ENCODE data around the gene CDC73.
A peak's percentile ranks its signal among the peaks of the same experiment; 100 is the strongest.

The CDC73 gene

DNA sequence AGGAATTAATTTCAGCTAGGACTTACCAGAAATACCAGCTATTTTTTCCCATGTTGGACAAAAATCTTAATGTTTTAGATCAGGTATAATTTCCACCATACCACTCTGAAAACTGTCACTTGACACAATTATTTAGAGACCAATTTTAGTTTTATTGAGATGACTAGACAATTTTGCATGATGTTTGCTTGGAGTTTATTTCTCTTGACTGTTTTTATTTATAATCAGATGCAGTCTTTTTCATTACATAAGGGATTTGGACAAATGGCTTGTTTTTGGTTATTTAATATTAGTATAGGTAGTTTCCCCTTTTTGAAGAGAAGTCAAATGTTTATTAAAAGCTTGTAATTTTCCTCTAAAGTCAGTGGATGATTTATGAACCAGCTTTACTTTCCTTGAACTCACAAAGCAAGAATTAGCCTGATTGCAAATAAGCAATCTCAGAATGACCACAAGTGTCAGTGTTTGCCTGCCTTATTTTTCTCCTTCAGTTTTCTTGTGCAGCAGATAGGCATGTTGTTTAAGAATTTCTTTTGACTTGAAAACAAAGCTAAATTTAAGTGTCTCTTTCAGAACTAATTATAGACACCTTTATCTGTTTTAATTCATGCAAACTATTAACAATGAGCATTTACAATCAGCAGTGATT lies 68.4 kb downstream of the CDC73 start:
- H3K36me3 ChIP-seq (ENCODE audit: insufficient read depth, low read length), result peaks cover 15% of the 10 kb centered on the region; the same call in 1 of the 2 replicates
- peaks cover 16% of the 10 kb centered on the region for H3K4me1 ChIP-seq (ENCODE audit: control insufficient read depth, insufficient read depth, low read length, unreplicated experiment)
- H3K27ac ChIP-seq (ENCODE audit: low read depth, low read length), result no peak overlapping the region
- no peaks in the 10 kb centered on the region for H3K27me3 ChIP-seq (ENCODE audit: insufficient read depth, low read length)
- no peak overlapping the region for H3K4me3 ChIP-seq (ENCODE audit: low read depth, low read length)
- no peak overlapping the region for H2AFZ ChIP-seq (ENCODE audit: low read length, unreplicated experiment)
- H3K79me2 ChIP-seq (ENCODE audit: control insufficient read depth, insufficient read depth, low read length, unreplicated experiment), result peaks cover 63% of the 10 kb centered on the region

DNA sequence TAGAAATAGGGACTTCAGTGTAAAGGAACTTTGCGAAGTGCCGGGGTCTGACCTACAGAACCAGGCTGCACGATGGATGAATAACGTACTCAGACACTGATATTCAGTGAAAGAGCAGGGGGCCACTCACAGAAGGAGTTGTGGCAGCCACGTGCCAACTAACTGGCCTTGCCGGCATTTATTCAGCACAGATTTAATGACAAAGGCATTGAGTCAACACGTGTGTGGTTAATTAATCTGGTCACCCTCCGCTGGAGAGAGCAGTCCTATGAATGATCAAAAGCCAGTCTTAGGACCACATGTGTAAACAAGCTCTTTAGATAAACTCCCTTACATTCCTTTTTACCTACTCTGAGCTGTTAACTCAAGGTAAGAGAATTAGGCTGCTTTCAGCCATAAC lies 70.8 kb downstream of the CDC73 start:
- Histone ChIP-seq H3K36me3 (ENCODE audit: insufficient read depth, low read length) (peaks cover 15% of the 10 kb centered on the region; the same call in 1 of the 2 replicates), H3K4me1 (ENCODE audit: control insufficient read depth, insufficient read depth, low read length, unreplicated experiment) (peaks cover 3% of the 10 kb centered on the region), H3K27ac (ENCODE audit: low read depth, low read length) (no peak overlapping the region), H2AFZ (ENCODE audit: low read length, unreplicated experiment) (no peak overlapping the region), H3K79me2 (ENCODE audit: control insufficient read depth, insufficient read depth, low read length, unreplicated experiment) (peaks cover 52% of the 10 kb centered on the region), H3K27me3 (ENCODE audit: insufficient read depth, low read length) (no peaks in the 10 kb centered on the region), H3K4me3 (ENCODE audit: low read depth, low read length) (no peak overlapping the region)

GRCh38 chr1:193199940-193200339 lies 78.1 kb downstream of the CDC73 start:
- Histone ChIP-seq H3K4me3 (ENCODE audit: low read depth, low read length) (no peak overlapping the region), H3K27ac (ENCODE audit: low read depth, low read length) (no peak overlapping the region), H2AFZ (ENCODE audit: low read length, unreplicated experiment) (no peak overlapping the region), H3K27me3 (ENCODE audit: insufficient read depth, low read length) (no peaks in the 10 kb centered on the region), H3K36me3 (ENCODE audit: insufficient read depth, low read length) (peaks cover 6% of the 10 kb centered on the region; the same call in 1 of the 2 replicates), H3K79me2 (ENCODE audit: control insufficient read depth, insufficient read depth, low read length, unreplicated experiment) (peaks cover 35% of the 10 kb centered on the region), H3K4me1 (ENCODE audit: control insufficient read depth, insufficient read depth, low read length, unreplicated experiment) (no peaks in the 10 kb centered on the region)

- H3K79me2 ChIP-seq (ENCODE audit: control insufficient read depth, insufficient read depth, low read length, unreplicated experiment), result peaks cover 27% of the 10 kb centered on the region
- peaks cover 15% of the 10 kb centered on the region; the same call in 1 of the 2 replicates for H3K36me3 ChIP-seq (ENCODE audit: insufficient read depth, low read length)
- no peaks in the 10 kb centered on the region for H3K27me3 ChIP-seq (ENCODE audit: insufficient read depth, low read length)
- H3K27ac ChIP-seq (ENCODE audit: low read depth, low read length), result no peak overlapping the region
- H3K4me3 ChIP-seq (ENCODE audit: low read depth, low read length), result no peak overlapping the region
- no peak overlapping the region for H2AFZ ChIP-seq (ENCODE audit: low read length, unreplicated experiment)
- no peaks in the 10 kb centered on the region for H3K4me1 ChIP-seq (ENCODE audit: control insufficient read depth, insufficient read depth, low read length, unreplicated experiment)
Measured at GRCh38 chr1:193201021-193201420, 79.2 kb downstream of the CDC73 start.

DNA sequence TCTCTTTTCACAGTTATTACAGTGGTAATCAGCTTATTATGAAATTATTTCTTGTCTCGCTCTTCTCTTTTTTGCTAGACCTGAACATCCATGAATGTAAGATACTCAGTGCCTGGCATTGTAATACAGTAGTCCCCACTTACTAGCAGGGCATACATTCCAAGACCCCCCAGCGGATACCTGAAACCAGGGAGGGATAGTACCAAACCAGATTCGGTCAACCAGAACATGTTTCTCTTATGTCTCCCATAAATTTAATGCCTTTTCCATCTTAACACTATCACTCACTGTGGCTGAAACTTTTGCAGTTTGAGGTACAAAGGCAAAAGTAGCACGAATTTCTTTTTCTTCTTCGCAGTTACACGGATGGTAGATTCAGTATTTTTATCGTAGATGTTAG lies 89.2 kb downstream of the CDC73 start:
- no peak overlapping the region for H3K4me3 ChIP-seq (ENCODE audit: low read depth, low read length)
- peaks cover 2% of the 10 kb centered on the region for H3K79me2 ChIP-seq (ENCODE audit: control insufficient read depth, insufficient read depth, low read length, unreplicated experiment)
- H3K27ac ChIP-seq (ENCODE audit: low read depth, low read length), result peak overlapping the region; percentile 86
- no peaks in the 10 kb centered on the region for H3K27me3 ChIP-seq (ENCODE audit: insufficient read depth, low read length)
- H2AFZ ChIP-seq (ENCODE audit: low read length, unreplicated experiment), result no peak overlapping the region
- H3K36me3 ChIP-seq (ENCODE audit: insufficient read depth, low read length), result peaks cover 76% of the 10 kb centered on the region
- peaks cover 22% of the 10 kb centered on the region for H3K4me1 ChIP-seq (ENCODE audit: control insufficient read depth, insufficient read depth, low read length, unreplicated experiment)

- H2AFZ ChIP-seq (ENCODE audit: low read length, unreplicated experiment), result no peak overlapping the region
- H3K27ac ChIP-seq (ENCODE audit: low read depth, low read length), result peak overlapping the region; percentile 86
- no peaks in the 10 kb centered on the region for H3K27me3 ChIP-seq (ENCODE audit: insufficient read depth, low read length)
- peaks cover 22% of the 10 kb centered on the region for H3K4me1 ChIP-seq (ENCODE audit: control insufficient read depth, insufficient read depth, low read length, unreplicated experiment)
- H3K4me3 ChIP-seq (ENCODE audit: low read depth, low read length), result 0 out of 2 replicates have a peak overlapping the region, but pooled peaks have one; percentile 12
- peaks cover 2% of the 10 kb centered on the region for H3K79me2 ChIP-seq (ENCODE audit: control insufficient read depth, insufficient read depth, low read length, unreplicated experiment)
- H3K36me3 ChIP-seq (ENCODE audit: insufficient read depth, low read length), result peaks cover 76% of the 10 kb centered on the region
Measured at GRCh38 chr1:193211539-193211938, 89.7 kb downstream of the CDC73 start.

DNA sequence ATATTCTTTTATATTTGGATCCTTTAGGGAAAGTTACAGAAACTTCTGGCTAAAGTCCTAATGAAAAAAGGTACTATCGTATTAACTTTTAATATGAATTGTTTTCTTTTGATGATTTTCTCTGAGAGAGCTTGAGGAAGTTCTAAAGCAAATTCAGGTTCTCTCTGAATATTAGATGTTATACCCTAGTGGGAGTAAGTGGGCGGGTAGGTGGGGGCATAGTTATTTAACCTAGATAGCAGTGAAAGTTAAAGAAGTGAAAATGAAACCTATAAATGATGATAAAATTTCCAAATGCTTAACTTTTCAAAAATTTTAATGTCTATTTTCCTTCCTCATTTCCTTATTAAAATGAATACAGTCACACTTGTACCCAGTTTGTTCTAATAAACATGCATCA lies 90.8 kb downstream of the CDC73 start:
- Histone ChIP-seq H3K79me2 (ENCODE audit: control insufficient read depth, insufficient read depth, low read length, unreplicated experiment) (peaks cover 2% of the 10 kb centered on the region), H3K36me3 (ENCODE audit: insufficient read depth, low read length) (peaks cover 72% of the 10 kb centered on the region), H2AFZ (ENCODE audit: low read length, unreplicated experiment) (no peak overlapping the region), H3K27me3 (ENCODE audit: insufficient read depth, low read length) (no peaks in the 10 kb centered on the region), H3K27ac (ENCODE audit: low read depth, low read length) (peak overlapping the region; percentile 47), H3K4me3 (ENCODE audit: low read depth, low read length) (no peak overlapping the region), H3K4me1 (ENCODE audit: control insufficient read depth, insufficient read depth, low read length, unreplicated experiment) (peaks cover 22% of the 10 kb centered on the region)

- no peak overlapping the region for H2AFZ ChIP-seq (ENCODE audit: low read length, unreplicated experiment)
- no peaks in the 10 kb centered on the region for H3K27me3 ChIP-seq (ENCODE audit: insufficient read depth, low read length)
- peaks cover 67% of the 10 kb centered on the region for H3K36me3 ChIP-seq (ENCODE audit: insufficient read depth, low read length)
- peaks cover 2% of the 10 kb centered on the region for H3K79me2 ChIP-seq (ENCODE audit: control insufficient read depth, insufficient read depth, low read length, unreplicated experiment)
- H3K4me3 ChIP-seq (ENCODE audit: low read depth, low read length), result no peak overlapping the region
- peaks cover 22% of the 10 kb centered on the region for H3K4me1 ChIP-seq (ENCODE audit: control insufficient read depth, insufficient read depth, low read length, unreplicated experiment)
- H3K27ac ChIP-seq (ENCODE audit: low read depth, low read length), result no peak overlapping the region
Measured at GRCh38 chr1:193213998-193214397, 92.2 kb downstream of the CDC73 start.

DNA sequence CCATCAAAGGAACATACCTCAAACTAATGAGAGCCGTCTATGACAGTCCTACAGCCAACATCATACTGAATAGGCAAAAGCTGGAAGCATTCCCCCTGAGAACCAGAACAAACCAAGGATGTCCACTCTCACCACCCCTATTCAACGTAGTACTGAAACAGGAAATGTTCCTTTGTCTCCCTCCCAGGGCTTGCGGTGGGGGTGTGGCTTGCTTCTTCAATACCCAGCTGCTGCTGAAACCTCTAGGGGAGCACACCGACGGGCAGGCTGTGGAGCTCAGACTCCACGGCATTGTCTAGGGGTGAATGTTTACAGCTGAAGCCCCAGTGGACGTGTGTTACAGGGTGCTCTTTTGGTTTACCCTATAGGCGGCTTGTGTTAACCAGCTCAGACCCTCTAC lies 95.1 kb downstream of the CDC73 start:
- peaks cover 2% of the 10 kb centered on the region for H3K79me2 ChIP-seq (ENCODE audit: control insufficient read depth, insufficient read depth, low read length, unreplicated experiment)
- no peak overlapping the region for H3K4me3 ChIP-seq (ENCODE audit: low read depth, low read length)
- no peak overlapping the region for H2AFZ ChIP-seq (ENCODE audit: low read length, unreplicated experiment)
- H3K27me3 ChIP-seq (ENCODE audit: insufficient read depth, low read length), result no peaks in the 10 kb centered on the region
- peaks cover 11% of the 10 kb centered on the region for H3K4me1 ChIP-seq (ENCODE audit: control insufficient read depth, insufficient read depth, low read length, unreplicated experiment)
- peaks cover 49% of the 10 kb centered on the region for H3K36me3 ChIP-seq (ENCODE audit: insufficient read depth, low read length)
- no peak overlapping the region for H3K27ac ChIP-seq (ENCODE audit: low read depth, low read length)

DNA sequence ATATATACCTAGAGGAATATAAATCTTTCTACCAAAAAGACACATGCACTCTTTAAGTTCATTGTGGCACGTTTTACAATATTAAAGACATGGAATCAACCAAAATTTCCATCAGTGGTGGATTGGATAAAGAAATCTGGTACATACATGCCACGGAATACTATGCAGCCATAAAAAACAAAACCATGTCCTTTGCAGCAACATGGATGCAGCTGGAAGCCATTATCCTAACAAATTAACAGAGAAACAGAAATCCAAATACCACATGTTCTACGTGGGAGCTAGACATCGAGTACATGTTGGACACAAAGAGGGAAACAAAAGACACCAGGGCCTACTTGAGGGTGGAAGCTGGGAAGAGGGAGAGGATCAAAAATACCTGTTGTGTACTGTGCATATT lies 97.6 kb downstream of the CDC73 start:
- Histone ChIP-seq H3K79me2 (ENCODE audit: control insufficient read depth, insufficient read depth, low read length, unreplicated experiment) (no peaks in the 10 kb centered on the region), H3K27ac (ENCODE audit: low read depth, low read length) (no peak overlapping the region)

DNA sequence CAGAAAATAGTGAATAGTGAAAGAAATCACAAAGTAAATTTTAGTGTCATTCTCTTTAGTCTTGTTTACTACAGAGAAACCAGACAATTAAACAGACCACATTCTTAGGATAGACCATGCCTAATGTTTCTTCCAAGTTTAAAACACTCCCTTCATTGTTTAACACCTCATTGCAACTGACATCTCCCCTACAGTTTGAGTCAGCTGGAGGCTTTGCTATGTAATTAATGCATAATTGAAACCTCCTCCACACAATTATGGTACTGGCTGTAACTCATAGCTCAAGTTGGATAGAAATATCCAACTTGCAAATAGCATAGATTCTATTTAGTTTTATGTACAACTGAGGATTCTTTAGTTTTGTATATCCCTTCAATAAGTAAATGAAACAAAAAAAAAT lies 99.8 kb downstream of the CDC73 start:
- H3K4me3 ChIP-seq (ENCODE audit: low read depth, low read length), result no peak overlapping the region
- H3K27ac ChIP-seq (ENCODE audit: low read depth, low read length), result no peak overlapping the region
- H3K36me3 ChIP-seq (ENCODE audit: insufficient read depth, low read length), result peaks cover 24% of the 10 kb centered on the region
- no peaks in the 10 kb centered on the region for H3K79me2 ChIP-seq (ENCODE audit: control insufficient read depth, insufficient read depth, low read length, unreplicated experiment)
- H3K27me3 ChIP-seq (ENCODE audit: insufficient read depth, low read length), result no peaks in the 10 kb centered on the region
- no peaks in the 10 kb centered on the region for H3K4me1 ChIP-seq (ENCODE audit: control insufficient read depth, insufficient read depth, low read length, unreplicated experiment)
- H2AFZ ChIP-seq (ENCODE audit: low read length, unreplicated experiment), result no peak overlapping the region

More for the DNA sequence above, 97.6 kb downstream of the CDC73 start:
- Histone ChIP-seq H3K27me3 (ENCODE audit: insufficient read depth, low read length) (no peaks in the 10 kb centered on the region), H3K36me3 (ENCODE audit: insufficient read depth, low read length) (peaks cover 34% of the 10 kb centered on the region), H3K4me3 (ENCODE audit: low read depth, low read length) (no peak overlapping the region), H2AFZ (ENCODE audit: low read length, unreplicated experiment) (no peak overlapping the region), H3K4me1 (ENCODE audit: control insufficient read depth, insufficient read depth, low read length, unreplicated experiment) (no peaks in the 10 kb centered on the region)

Measured in ACC112 (cell line).